NCI-H146 (cell line): Measurements from ENCODE around the gene PSMC6.
"Not testable (repeated sequence)": the region's sequence is repeated elsewhere in the genome, so short reads cannot be mapped to it uniquely, and the experiment has no call there.

Experiments used
- DNase-seq: peaks from one replicate; lab custom pipeline; 2025; lab: John Stamatoyannopoulos, UW

Gene PSMC6

DNA sequence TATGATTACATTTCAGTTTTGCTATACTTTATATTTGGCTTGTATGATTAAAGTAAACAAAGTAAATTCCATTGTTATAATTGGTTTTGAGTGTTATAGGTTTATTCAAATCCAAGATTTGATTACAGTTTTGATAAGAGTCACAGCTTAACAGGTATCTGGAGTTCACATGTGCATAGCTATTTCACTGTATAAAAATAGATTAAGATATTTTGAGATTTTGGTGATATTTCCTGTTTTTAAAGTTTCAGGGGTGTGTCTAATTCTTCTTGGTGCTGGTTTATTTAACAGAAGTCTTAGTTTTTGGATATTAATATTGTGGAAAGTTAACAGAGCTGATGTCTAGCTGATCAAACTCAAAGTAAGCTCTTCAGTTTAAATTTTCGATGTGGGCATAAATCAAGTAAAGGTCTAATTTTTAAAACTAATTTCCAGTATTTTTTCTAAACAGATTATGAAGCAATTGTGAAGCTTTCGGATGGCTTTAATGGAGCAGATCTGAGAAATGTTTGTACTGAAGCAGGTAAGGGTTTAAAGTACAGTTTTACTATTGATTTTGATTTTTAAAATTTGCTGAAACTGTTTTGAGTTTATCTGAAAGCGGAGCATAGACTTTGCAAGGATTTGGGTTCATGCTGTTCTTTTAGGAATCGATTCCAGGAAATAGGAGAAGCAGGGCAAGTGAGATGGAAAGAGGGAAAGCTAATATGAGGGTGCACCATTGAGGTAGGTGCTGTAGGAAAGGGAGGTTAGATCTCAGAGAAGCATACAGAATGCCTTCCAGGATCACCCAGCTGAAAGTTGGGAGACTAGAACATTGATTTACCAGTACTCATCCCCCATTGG is 16.7 kb downstream of the PSMC6 start:
- DNase-seq: no peak

DNA sequence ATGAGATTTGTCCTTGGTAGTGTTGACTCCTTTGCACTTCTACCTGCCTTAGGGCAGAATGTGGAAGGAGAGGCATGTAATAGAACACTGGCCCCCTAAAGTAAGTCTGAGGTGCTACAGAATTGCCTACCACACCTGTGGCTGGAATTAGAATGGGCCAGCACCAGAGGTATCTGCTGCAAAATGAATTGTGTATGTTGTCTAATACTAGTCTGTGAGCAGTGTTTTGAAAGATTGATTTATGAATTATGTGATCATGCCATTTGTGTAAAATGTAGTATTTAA is 17.3 kb downstream of the PSMC6 start:
- DNase-seq: no peak

DNA sequence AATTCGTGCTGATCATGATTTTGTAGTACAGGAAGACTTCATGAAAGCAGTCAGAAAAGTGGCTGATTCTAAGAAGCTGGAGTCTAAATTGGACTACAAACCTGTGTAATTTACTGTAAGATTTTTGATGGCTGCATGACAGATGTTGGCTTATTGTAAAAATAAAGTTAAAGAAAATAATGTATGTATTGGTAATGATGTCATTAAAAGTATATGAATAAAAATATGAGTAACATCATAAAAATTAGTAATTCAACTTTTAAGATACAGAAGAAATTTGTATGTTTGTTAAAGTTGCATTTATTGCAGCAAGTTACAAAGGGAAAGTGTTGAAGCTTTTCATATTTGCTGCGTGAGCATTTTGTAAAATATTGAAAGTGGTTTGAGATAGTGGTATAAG is 20.5 kb downstream of the PSMC6 start:
- DNase-seq: not testable (repeated sequence)

DNA sequence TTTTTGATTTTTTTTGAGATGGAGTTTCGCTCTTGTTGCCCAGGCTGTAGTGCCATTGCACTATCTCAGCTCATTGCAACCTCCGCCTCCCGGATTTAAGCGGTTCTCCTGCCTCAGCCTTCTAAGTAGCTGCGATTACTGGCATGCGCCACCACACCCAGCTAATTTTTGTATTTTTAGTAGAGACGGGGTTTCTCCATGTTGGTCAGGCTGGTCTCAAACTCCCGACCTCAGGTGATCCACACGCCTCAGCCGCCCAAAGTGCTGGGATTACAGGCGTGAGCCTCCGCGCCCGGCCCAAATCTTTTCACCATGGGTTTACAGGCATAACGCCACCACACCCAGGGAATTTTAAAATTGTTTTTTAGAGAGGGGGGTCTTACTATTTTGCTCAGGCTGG is 22.0 kb downstream of the PSMC6 start:
- not testable (repeated sequence) for DNase-seq

DNA sequence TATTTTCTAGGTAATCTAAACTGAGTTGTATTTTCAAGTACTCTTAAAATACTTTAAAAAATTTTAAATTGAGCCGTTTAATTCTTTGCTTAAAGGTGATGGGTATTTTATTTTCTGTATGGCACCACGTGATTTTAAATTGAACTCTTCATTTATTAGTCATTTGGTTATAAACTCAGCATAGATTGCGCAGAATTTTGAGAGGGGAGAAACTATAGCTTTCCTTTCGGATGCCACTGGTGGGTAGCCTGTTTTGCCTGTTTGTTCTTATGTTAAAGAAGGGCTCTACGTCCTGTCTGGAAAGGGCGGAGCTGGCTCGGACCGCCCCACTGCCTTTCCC is 22.6 kb downstream of the PSMC6 start:
- no peak for DNase-seq

DNA sequence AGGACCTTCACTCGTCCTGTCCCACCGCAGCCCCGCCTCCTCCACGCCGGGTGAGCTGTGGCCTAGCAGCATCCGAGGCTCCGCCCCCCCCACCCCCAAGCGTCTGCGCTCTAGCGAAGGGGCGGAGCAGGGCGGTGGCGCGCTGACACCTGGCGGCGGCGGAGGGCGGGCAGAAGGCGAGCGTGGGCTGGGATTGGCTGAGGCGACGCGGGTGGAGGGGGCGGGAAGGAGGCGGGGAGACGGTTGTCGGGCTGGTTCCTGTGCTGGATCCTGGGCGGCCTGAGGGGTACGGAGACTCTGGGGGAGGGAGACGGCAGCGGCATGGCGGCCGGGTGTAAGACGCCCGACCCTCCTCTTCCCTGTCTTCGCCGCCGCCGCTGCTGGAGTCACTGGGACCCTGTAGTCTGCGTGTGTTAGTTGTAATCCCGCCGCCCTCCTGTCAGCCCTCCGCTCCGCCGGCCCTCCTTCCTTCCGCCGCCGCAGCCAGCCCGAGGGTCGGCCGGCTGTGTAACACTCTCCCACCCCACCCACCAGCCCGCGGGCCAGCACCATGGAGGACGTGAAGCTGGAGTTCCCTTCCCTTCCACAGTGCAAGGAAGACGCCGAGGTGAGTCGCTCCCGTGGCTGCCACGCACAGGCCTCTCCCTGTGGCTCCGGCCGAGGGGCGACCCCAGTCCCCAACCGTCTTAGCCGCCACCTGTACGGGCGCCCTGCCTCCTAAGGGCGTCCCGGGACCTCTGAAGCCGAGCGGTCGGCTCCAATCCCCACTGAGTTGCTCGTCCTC is 23.1 kb downstream of the PSMC6 start, which contains the start of gene STYX:
Gene STYX (plus strand): TSS at position 242 of the 784 bp plus-strand sequence. CDS start 309 bp downstream, at position 551.
- peak; percentile 98 for DNase-seq

DNA sequence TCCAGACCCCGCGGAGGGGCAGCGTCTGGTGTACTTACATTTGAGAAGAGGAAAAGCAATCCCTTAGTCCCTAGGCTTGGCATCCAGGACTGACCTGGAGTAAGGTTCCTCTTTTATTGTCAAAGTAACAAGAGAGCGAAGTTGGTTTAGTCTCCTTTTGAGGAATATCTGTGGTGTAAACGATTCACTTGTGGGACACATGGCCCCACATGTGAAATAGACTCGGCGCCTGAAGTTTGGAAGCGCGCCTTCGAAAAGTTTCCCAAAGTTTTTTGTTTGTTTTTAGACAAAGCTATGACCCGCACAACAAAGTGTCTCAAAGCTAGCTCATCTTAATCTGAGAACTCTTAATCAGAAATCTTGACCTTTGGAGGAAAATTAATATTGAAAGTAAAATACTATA is 23.7 kb downstream of the PSMC6 start:
- no peak for DNase-seq

DNA sequence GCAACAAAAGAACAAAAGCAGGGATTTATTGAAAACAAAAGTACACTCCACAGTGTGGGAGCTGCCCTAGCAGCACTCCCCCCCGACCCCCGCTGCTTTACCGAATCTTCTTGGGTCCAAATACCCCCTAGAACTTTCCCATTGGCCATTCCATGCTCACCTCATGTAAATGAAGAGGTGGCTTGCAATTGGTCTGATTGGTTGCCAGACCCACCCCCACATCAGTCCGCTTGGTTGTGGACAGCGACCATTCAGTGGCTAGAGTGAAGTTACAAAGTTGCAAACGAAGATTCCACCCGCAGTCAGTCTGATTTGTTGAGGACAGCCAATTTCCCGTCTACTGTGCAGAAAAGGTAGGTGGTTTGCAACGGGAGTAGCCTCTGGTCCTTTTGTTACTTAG is 26.8 kb downstream of the PSMC6 start:
- DNase-seq: no peak

DNA sequence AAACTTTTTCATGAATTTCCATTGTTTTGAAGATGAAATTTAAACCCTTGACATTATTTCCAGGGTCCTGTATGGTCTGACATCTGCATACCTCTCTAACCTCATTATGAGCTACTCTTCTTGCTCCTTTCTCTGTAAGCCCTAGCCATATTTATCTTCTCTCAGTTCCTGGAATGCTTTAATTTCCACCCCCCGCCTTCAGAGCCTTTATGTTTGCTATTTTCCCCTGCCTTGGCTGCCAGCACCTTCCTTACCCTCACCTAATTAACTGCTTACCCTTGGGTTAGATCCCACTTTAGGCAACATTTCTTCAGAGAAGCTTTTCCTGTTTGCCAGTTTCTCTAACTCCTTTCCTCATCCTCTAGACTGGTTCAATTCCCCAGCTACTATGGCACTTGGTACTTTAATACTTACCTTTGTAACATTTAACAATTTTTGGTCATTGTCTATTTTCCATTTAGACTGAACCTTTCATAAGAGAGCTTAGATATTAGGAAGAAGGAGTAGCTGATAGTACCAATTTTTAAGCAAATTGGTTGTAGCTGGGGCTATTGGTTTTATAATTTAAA is 29.0 kb downstream of the PSMC6 start:
- no peak for DNase-seq

DNA sequence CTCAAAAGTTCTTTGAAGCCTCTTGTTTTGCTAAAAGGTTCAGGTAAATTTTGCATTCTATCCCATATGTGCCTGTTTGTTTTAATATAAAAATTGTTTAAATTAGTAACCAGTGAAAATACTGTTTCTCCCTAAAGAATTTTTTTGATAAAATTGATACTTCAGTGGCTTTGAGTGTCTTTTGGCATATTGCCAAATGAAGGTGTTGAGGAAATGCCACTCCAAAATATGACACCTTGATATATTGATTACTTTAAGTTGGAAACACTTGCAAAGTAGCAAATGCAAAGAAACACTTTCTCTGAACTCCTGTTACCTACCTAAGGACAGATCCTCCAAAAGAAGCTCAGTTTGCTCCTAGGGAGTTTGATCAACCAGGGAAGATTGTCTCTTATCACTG is 31.4 kb downstream of the PSMC6 start:
- DNase-seq: no peak

DNA sequence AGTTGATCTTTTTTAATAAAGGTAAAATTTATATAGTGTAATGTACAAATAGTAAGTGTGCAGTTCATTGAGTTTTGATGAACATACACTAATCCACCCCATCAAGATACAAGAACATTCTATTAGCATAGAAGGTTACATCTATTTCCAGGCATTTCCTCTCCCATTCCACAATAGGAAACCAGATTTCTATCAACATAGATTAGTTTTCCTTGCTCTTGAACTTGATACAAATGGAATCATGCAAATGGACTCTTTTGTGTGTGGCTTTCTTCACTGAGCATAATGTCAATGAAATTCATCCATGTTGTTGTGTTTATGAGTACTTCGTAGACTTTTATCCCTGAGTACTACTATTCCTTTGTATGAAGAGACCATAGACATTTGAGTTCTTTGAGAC is 33.8 kb downstream of the PSMC6 start:
- no peak for DNase-seq

DNA sequence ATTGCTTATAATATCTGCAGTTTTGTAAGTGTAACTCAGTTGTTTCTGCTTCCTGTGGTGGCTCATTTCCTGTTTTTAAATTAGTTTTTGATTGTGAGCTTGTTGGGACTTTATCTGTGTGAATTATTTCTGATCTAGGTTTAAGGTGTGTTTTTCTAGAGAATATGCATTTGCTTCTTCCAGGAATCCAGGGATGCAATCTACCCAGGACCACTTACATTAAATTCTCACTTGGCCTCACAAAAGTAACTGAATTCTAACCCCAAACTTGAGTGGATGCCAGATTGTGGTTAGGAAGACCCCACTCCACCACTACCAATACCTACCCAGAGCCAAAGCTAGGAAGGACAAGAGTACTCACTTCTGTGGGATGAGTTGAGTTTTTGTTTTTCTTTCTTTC is 34.9 kb downstream of the PSMC6 start:
- DNase-seq: no peak

DNA sequence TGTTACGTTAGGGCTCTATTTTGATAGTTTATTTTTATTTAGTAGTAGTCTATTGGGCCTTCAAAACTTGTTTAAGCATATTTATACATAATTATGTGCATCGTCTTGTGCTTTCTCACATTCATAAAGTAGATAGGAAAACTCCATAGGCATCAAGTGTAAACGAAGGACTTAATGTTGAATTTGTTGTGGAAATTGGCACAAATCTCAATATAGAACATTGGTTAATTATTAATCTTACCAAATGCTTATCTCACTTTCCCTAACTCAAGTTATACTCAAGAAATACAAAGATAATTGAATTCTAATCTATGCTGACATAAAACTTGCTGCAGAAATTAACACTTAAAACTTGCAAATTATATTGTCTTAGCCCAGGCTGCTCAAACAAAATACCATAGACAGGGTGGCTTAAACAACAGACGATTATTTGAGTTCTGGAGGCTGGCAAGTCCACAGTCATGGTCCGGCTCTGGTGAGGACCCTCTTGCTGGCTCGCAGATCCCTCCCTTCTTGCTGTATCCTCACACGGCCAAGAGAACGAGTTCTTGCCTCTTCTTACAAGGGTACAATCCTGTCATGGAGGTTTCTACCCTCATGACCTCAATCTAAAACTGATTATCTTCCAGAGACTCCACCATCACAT is 41.8 kb downstream of the PSMC6 start:
- no peak for DNase-seq

DNA sequence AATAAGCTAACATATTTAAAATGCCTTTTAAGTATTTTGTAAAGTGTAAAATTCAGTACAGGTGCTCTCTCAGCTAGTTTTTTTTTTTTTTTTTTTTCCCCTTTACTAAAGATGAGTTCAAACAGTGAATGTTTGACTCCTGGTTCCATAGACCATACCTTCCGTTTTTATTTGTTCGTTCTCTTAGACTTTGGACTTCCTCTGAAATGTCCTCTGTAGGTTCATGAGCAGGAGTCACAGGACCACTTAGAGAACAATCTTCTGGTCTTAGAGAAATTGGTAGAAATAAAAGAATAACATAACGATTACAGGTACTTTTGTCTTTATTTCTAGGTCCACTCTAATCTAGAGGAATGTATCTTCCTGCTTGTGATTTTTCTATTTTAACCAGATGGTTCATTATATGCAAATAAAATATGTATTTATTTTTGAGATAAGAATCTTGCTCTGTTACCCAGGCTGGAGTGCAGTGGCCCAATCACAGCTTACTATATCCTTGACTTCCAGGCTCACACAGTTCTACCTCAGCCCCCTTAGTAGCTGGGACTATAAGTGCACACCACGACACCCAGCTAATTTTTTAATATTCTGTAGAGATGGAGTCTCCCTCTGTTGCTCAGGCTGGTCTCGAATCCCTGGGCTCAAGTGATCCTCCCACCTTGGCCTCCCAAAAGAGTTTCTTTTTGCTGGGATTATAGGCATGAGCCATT is 48.8 kb downstream of the PSMC6 start:
- no peak for DNase-seq

DNA sequence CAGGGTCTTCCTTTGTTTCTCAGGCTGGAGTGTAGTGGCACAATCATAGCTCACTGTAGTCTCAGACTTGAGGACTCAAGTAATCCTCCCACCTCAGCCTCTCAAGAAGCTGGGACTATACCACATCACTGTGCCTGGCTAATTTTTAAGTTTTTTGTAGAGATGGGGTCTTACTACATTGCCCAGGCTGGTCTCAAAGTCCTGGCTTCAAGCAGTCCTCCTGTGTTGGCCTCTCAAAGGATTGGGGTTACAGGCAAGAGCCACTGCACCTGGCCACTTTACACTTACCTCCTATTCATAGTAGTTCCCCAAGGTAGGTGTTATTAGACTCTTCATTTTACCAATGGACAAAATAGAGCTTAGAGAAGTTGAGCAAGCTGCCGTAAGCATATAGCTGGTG is 52.1 kb downstream of the PSMC6 start:
- no peak for DNase-seq

DNA sequence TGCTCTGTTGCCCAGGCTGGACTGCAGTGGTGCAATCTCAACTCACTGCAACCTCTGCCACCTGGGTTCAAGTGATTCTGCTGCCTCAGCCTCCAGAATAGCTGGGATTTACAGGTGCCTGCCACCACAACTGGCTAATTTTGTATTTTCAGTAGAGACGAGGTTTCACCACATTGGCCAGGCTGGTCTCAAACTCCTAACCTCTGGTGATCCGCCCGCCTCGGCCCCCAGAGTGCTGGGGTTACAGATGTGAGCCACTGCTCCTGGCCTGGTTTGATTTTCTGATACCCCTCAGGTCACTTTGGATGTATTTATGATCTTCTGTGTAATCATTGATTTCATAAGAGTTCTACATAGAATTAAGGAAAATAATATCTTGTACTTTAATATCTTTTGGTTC is 55.9 kb downstream of the PSMC6 start:
- not testable (repeated sequence) for DNase-seq

DNA sequence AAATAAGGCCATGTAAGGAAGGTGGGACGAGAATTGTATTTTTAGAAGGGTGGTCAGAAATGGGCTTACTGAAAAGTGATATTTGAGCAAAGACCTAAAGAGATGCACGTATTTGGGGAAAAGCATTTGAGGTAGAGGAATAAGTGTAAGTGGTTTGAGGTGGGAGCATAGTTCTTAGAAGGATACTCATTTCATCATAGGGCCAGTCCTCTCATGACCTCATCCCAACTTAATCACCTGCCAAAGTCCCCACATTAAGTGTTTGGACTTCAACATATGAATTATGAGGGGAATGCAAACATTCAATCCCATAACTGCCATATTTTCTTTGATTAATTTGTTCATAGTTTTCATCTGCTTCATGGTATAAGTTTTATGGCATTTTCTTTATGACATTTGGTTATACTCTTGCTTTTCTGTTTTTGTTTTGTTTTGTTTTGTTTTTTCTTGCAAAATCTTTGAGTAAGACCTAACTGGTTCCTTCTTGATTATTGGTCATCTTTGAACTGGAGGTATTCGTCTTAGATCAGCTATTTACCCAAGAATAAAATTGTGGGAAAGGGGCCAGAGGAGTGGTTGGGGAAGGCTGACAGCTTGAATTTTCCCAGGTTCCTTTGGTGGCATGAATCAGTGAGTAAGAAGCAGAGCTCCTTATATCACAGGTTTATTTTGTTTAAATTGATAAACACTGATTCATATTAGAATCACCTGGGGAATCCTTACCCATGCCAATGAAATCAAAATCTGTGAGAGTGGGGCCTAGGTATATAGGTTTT is 60.2 kb downstream of the PSMC6 start:
- no peak for DNase-seq

DNA sequence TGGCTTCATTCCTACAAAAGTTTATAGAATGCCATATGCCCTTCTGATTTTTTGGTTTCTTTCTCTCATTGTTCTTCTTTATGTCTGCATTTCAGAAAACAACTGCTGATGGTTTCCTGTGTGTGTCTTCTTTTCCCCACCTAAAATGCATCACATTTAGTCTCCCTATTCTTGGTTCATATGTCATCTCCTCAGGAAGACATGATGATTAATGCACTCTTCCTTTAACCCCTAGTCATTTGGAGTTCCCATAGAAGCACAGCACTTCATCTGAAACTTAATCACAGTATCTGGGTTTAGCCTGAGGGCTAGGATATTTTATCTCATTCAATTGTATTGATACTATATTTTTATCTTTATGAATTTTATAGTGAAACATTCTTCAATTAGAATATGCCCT is 62.9 kb downstream of the PSMC6 start:
- DNase-seq: no peak

DNA sequence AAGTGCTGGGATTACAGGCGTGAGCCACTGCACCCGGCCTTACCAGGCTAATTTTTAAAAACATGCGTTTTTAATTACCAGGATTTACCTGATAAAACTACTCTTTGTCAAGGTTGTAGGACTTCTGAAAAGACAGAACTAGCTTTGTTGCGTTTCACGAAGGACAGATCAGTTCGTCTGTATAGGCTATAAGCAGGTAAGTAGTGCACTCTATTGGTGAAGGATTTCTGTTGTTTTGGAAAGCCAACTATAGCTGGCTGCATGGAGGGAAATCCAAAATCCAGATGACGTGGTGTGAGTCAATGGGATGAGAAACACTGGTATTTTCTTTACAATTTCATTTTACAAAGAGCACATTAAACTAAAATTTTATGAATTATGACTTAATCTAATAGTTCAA is 69.8 kb downstream of the PSMC6 start:
- DNase-seq: no peak
